SH-SY5Y (cell line): Measurements from ENCODE around the gene PPP6C.

Experiments
- GATA2 ChIP-seq: IDR thresholded peaks from 2 replicates; pipeline ENCODE4 v1.6.1; 2011; ENCODE audit warnings: mild to moderate bottlenecking, low read depth, low read length
- GATA3 ChIP-seq: IDR thresholded peaks from 2 replicates; pipeline ENCODE4 v1.6.1; 2011; ENCODE audit warnings: low read depth, mild to moderate bottlenecking, low read length, moderate library complexity

DNA sequence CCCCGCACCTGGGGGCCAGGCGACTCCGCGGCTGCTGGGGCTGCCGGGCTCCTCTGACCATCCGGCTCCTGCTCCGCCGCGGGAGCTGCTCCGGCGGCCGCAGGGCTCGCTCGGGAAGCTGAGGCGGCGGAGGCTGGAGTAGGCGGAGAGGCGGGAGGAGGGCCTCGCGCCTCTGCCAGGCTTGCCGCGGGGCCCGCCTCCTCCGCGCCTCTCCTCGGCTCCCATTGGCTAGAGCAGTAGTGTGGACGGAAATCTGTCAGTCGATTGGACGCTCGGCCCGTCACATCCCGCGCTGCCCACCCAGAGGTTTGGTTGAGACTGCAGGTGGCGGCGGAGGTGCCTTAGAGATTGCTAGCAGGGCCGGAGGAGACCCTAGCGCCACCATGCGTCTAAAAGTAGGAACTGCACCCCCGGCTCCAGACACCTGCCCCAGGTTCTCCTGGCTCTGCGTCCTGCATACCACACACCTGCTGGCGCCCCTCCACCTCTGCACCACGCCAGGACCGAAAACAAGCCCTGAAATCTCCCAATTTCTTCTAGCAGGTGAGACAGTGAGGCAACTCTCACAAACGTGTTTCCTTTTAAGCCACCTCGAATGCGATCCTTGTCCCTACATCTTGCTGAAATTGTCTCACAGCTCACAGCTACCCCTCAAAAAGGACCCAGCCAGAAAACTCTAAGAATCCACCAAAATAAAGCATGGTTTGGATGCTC, 46.1 kb downstream of the PPP6C start, which contains the start of gene SCAI:
- no peak for TF ChIP-seq GATA3
- no peak for TF ChIP-seq GATA2
